Esophagus squamous epithelium (tissue), 5 donors: ENCODE results near the gene CNOT2. TPM values are rescaled to one million over a fixed set of nuclear protein-coding genes. Genes with fewer than 3 reads are reported as not detected.
"Not testable (repeated sequence)": the region's sequence is repeated elsewhere in the genome, so short reads cannot be mapped to it uniquely, and the experiment has no call there.

ENCODE experiments used
- DNase-seq: peaks from one replicate; lab custom pipeline; 2025; lab: John Stamatoyannopoulos, UW
- H3K27ac ChIP-seq, 4 donors: fragments of 200-600 bp; sonication (generic); one replicate each; pipeline ENCODE4 v1.5.1; 2016 to 2019; ENCODE audit warnings: mild to moderate bottlenecking in 1 of 4
- H3K27me3 ChIP-seq, 4 donors: fragments of 200-600 bp; sonication (generic); 1 replicate in 3 of 4; 2 replicates in 1 of 4; pipeline versions ENCODE4 v1.5.1 to v1.6.0; 2017 to 2021; ENCODE audit warnings: antibody characterized with exemption in 1 of 4
- H3K36me3 ChIP-seq, 3 donors: fragments of 200-600 bp; sonication (generic); one replicate each; pipeline ENCODE4 v1.5.1; 2016 to 2019
- H3K4me1 ChIP-seq, 3 donors: fragments of 200-600 bp; sonication (generic); one replicate each; pipeline ENCODE4 v1.5.1; 2017 to 2019
- H3K4me3 ChIP-seq, 4 donors: fragments of 200-600 bp; sonication (generic); 1 replicate in 3 of 4; 2 replicates in 1 of 4; pipeline ENCODE4 v1.5.1; 2016 to 2019; ENCODE audit warnings: mild to moderate bottlenecking in 2 of 4, moderate library complexity in 1 of 4
- H3K9me3 ChIP-seq, 3 donors: fragments of 200-600 bp; sonication (generic); one replicate each; pipeline ENCODE4 v1.5.1; 2016 to 2019
- CTCF ChIP-seq, 6 experiments: fragments of 450-650 bp in 4 of 6; fragments of 200-600 bp in 2 of 6; sonication (generic) in 2 of 6; IDR thresholded peaks; one replicate each; pipeline ENCODE4 v1.5.1; 2016 to 2019; ENCODE audit warnings: antibody characterized with exemption in 6 of 6, mild to moderate bottlenecking in 4 of 6, moderate library complexity in 4 of 6
- POLR2A ChIP-seq, 4 donors: fragments of 450-650 bp; IDR thresholded peaks; one replicate each; pipeline ENCODE4 v1.6.1; 2017; ENCODE audit warnings: antibody characterized with exemption in 4 of 4, mild to moderate bottlenecking in 4 of 4, moderate library complexity in 3 of 4
- WGBS, 2 donors: methylation state at CpG; one replicate each; pipeline ENCODE4 v1.1.5; 2018; 5-methylcytosine and 5-hydroxymethylcytosine counted together
- intact Hi-C: fragments of 100-400 bp; cut with DNase I; formaldehyde crosslinking; loops from one replicate; pipeline ENCODE4 v1.15.0; 2022
- total RNA-seq, 4 donors: library from RNA; depleted of rRNA; stranded (reverse); fragments of >200 nt; gene quantifications; one replicate each; pipeline ENCODE4 v1.1.0, GENCODE V29; 2016
- donor health status: DM: yes; HTN: yes; CAD: no.

Gene CNOT2
- total RNA-seq, 4 donors from 2014 or later: 77.0 to 138 (median 90.1) TPM

DNA sequence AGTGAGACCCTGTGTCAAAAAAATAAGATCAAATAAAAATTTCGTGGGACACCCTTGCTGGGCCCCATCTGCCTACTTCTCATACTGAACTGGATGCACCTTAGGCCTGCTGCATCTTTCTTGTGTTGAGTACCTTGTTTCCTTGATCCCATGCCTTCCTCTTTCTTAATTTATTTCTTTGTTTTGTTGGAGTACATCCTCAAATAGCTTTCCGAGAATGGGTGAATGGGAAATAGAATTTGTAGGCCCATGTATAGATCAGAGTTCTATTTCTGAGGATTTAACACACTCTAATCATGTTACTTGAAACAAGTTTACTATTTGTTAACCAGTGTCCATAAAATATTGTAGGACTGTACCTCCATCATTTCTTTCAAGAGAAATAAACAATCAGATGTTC, 146.4 kb downstream of the CNOT2 start:
- Histone ChIP-seq H3K27ac (no peak overlapping the region), H3K4me3 (no peak overlapping the region), H3K4me1 (no peaks in the 10 kb centered on the region), H3K36me3 (no peaks in the 10 kb centered on the region), H3K9me3 (peaks cover 0 to 5% (median 0%) of the 10 kb centered on the region in 3 donors), H3K27me3 (no peaks in the 10 kb centered on the region)
- WGBS, 2 donors: 76 to 92% methylated on average over 2 of the region's 2 CpGs
- intact Hi-C loops: no loop called here
- TF ChIP-seq POLR2A (IDR thresholded peaks at IDR 0.05) (no peak), CTCF (IDR thresholded peaks at IDR 0.05) (no peak)
- no peak for DNase-seq

DNA sequence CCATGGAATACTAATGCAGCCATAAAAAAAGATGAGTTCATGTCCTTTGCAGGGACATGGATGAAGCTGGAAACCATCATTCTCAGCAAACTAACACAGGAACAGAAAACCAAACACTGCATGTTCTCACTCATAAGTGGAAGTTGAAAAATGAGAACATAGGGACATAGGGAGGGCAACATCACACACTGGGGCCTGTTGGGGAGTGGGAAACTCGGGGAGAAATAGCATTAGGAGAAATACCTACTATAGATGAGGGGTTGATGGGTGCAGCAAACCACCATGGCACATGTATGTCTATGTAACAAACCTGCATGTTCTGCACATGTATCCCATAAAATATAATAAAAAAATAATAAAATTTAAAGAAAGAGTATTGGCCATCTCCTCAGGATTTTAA, 149.4 kb downstream of the CNOT2 start:
- H3K9me3 ChIP-seq, H3K27me3 ChIP-seq, H3K4me1 ChIP-seq, H3K36me3 ChIP-seq, intact Hi-C loops, H3K4me3 ChIP-seq, H3K27ac ChIP-seq, DNase-seq: not testable (repeated sequence)
- WGBS, 2 donors: 48 to 58% methylated on average over 1 of the region's 1 CpG

DNA sequence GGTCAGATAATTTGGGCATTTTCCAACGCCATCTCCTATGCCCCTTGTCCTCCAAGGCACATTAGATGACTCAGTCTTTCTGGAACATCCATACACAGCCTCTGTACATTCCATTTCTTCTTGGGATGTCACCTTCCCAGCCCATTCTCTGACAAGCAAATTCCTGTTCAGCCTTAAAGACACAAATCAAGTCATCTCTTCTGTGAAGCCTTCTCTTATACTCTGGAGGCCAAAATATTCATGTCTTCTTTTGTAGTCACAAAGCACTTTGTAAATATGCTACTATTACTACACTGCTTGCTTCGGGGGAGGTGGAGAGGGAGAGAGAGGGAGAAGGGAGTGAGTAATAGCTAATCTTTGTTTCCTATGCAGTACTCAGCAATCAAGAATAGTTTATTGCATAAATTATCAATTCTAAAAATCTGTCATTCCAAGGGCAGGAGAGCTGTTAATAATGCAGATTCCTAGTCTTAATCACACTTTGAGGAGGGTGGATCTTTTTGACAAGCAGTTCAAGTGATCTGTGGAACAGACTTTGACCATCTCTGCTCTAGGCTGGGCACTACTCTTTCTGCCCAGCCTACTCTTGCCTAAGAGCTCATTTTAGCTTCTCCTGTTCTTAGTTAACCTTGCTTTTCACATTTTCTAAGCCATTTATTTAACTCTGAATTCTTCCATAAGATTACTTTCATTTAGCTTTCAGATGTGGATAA, 150.7 kb downstream of the CNOT2 start:
- Histone ChIP-seq H3K27me3 (no peaks in the 10 kb centered on the region), H3K9me3 (peaks cover 0 to 5% (median 0%) of the 10 kb centered on the region in 3 donors), H3K36me3 (no peaks in the 10 kb centered on the region), H3K4me3 (no peak overlapping the region), H3K27ac (no peak overlapping the region), H3K4me1 (no peaks in the 10 kb centered on the region)
- intact Hi-C loops: no loop called here
- 15 to 42% methylated on average over 2 of the region's 2 CpGs for WGBS, 2 donors
- TF ChIP-seq CTCF (IDR thresholded peaks at IDR 0.05) (no peak), POLR2A (IDR thresholded peaks at IDR 0.05) (no peak)
- DNase-seq: no peak

- no peaks in the 10 kb centered on the region for H3K36me3 ChIP-seq
- intact Hi-C loops: no loop called here
- H3K27me3 ChIP-seq: no peaks in the 10 kb centered on the region
- H3K9me3 ChIP-seq: no peaks in the 10 kb centered on the region
- no peaks in the 10 kb centered on the region for H3K4me1 ChIP-seq
- TF ChIP-seq POLR2A (IDR thresholded peaks at IDR 0.05) (no peak), CTCF (IDR thresholded peaks at IDR 0.05) (no peak)
- no peak overlapping the region for H3K27ac ChIP-seq
- H3K4me3 ChIP-seq: no peak overlapping the region
- no peak for DNase-seq
These were observed 154.8 kb downstream of the CNOT2 start for GRCh38 chr12:70398002-70398401.

DNA sequence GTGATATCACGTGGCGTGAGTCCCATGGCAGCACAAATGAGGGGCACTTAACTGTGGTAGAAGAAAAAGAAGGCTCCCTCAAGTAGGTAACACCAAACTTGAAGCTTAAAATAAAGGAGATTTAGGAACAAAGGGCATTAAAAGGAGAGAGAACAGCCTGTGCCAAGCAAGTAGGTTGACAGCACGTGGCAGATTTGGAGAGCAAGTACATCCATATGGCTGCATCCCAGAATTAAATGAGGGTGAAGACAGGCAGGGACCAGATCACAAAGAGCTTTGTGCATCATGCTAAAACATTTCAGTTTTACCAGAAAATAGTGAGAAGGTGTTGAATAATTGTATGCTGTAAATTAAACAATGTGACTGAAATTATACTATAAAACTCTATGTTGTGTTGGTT, 155.6 kb downstream of the CNOT2 start:
- no peak overlapping the region for H3K4me3 ChIP-seq
- no peaks in the 10 kb centered on the region for H3K4me1 ChIP-seq
- DNase-seq: no peak
- intact Hi-C loops: no loop called here
- no peaks in the 10 kb centered on the region for H3K27me3 ChIP-seq
- TF ChIP-seq CTCF (IDR thresholded peaks at IDR 0.05) (no peak), POLR2A (IDR thresholded peaks at IDR 0.05) (no peak)
- 75 to 81% methylated on average over 3 of the region's 3 CpGs for WGBS, 2 donors
- no peaks in the 10 kb centered on the region for H3K9me3 ChIP-seq
- no peak overlapping the region for H3K27ac ChIP-seq
- no peaks in the 10 kb centered on the region for H3K36me3 ChIP-seq

GRCh38 chr12:70399311-70399710, 156.1 kb downstream of the CNOT2 start:
- TF ChIP-seq POLR2A (IDR thresholded peaks at IDR 0.05) (no peak), CTCF (IDR thresholded peaks at IDR 0.05) (no peak)
- H3K27me3 ChIP-seq: no peaks in the 10 kb centered on the region
- no peak overlapping the region for H3K4me3 ChIP-seq
- no peak overlapping the region for H3K27ac ChIP-seq
- 77 to 92% methylated on average over 6 of the region's 6 CpGs for WGBS, 2 donors
- no peaks in the 10 kb centered on the region for H3K36me3 ChIP-seq
- H3K9me3 ChIP-seq: no peaks in the 10 kb centered on the region
- DNase-seq: no peak
- H3K4me1 ChIP-seq: no peaks in the 10 kb centered on the region
- intact Hi-C loops: no loop called here
